Astrocyte (in vitro differentiated cells and primary cell): ENCODE measurements around the gene P2RY6. TPM values are rescaled to one million over a fixed set of nuclear protein-coding genes. Genes with fewer than 3 reads are reported as not detected.
A peak's percentile ranks its signal among the peaks of the same experiment; 100 is the strongest.

ENCODE experiments used
- DNase-seq: peaks from one replicate; pipeline ENCODE4 v3.0.0-alpha.2; 2010; ENCODE audit warnings: low read depth
- FAIRE-seq: peaks from 2 replicates; lab custom pipeline; 2011; peaks lifted over from hg19 to GRCh38; lab: Jason Lieb, UNC
- H2AFZ ChIP-seq: 2 replicates; pipeline ENCODE4 v1.6.0; 2012; ENCODE audit warnings: low read depth, low read length, inconsistent platforms
- H3K27ac ChIP-seq: 2 replicates; pipeline ENCODE4 v1.5.1; 2011; ENCODE audit warnings: low read depth, low read length, inconsistent platforms
- H3K27me3 ChIP-seq: 2 replicates; pipeline ENCODE4 v1.6.0; 2011; ENCODE audit warnings: low read length, inconsistent platforms; ENCODE audit not compliant: insufficient read depth
- H3K36me3 ChIP-seq: 2 replicates; pipeline ENCODE4 v1.5.1; 2011; ENCODE audit warnings: low read length, inconsistent platforms; ENCODE audit not compliant: insufficient read depth
- H3K4me1 ChIP-seq: 2 replicates; pipeline ENCODE4 v1.5.1; 2011; ENCODE audit warnings: low read length, inconsistent platforms; ENCODE audit not compliant: insufficient read depth
- H3K4me2 ChIP-seq: 2 replicates; pipeline ENCODE4 v1.6.0; 2012; ENCODE audit warnings: low read length, inconsistent platforms
- H3K4me3 ChIP-seq: 2 replicates; pipeline ENCODE4 v1.5.1; 2011; ENCODE audit warnings: low read depth, mild to moderate bottlenecking, low read length, inconsistent platforms; ENCODE audit not compliant: insufficient read depth
- H3K79me2 ChIP-seq: 2 replicates; pipeline ENCODE4 v1.6.0; 2012; ENCODE audit warnings: mild to moderate bottlenecking, low read length, inconsistent platforms; ENCODE audit not compliant: insufficient read depth
- H3K9ac ChIP-seq: 2 replicates; pipeline ENCODE4 v1.6.0; 2012; ENCODE audit warnings: mild to moderate bottlenecking, low read length, inconsistent platforms
- H3K9me3 ChIP-seq: 2 replicates; pipeline ENCODE4 v1.5.1; 2012; ENCODE audit warnings: low read depth, mild to moderate bottlenecking, low read length, inconsistent platforms; ENCODE audit not compliant: insufficient read depth
- H4K20me1 ChIP-seq: 2 replicates; pipeline ENCODE4 v1.6.0; 2012; ENCODE audit warnings: low read length, inconsistent platforms; ENCODE audit not compliant: insufficient read depth
- H3K27ac Mint-ChIP-seq: one replicate; pipeline ENCODE4 v1.8.0; 2021; ENCODE audit warnings: mild to moderate bottlenecking, mixed read lengths; ENCODE audit not compliant: unreplicated experiment
- H3K27me3 Mint-ChIP-seq: one replicate; pipeline ENCODE4 v1.8.0; 2021; ENCODE audit warnings: low read depth, mixed read lengths; ENCODE audit not compliant: unreplicated experiment
- H3K36me3 Mint-ChIP-seq: one replicate; pipeline ENCODE4 v1.8.0; 2021; ENCODE audit warnings: low read depth, mixed read lengths; ENCODE audit not compliant: unreplicated experiment
- H3K4me1 Mint-ChIP-seq: one replicate; pipeline ENCODE4 v1.8.0; 2021; ENCODE audit warnings: low read depth, mixed read lengths; ENCODE audit not compliant: unreplicated experiment
- H3K4me3 Mint-ChIP-seq: one replicate; pipeline ENCODE4 v1.8.0; 2021; ENCODE audit warnings: mild to moderate bottlenecking, moderate library complexity, mixed read lengths; ENCODE audit not compliant: unreplicated experiment
- H3K9me3 Mint-ChIP-seq: one replicate; pipeline ENCODE4 v1.8.0; 2021; ENCODE audit warnings: mild to moderate bottlenecking, mixed read lengths; ENCODE audit not compliant: unreplicated experiment
- CTCF ChIP-seq: IDR thresholded peaks from 2 replicates; pipeline ENCODE4 v1.5.1; 2011; ENCODE audit warnings: low read depth, mild to moderate bottlenecking, inconsistent platforms, low read length, moderate library complexity; ENCODE audit not compliant: insufficient read depth
- EZH2 ChIP-seq: IDR thresholded peaks from 2 replicates; pipeline ENCODE4 v1.6.1; 2012; ENCODE audit warnings: mild to moderate bottlenecking, low read length, inconsistent platforms; ENCODE audit not compliant: insufficient read depth
- total RNA-seq: library from RNA; stranded (reverse); gene quantifications from 2 replicates; pipeline ENCODE4 v1.2.1, GENCODE V29; 2021

P2RY6 gene
- total RNA-seq, 1 donor from 2014 or later = 0.75 TPM

GRCh38 chr11:73299751-73300150 is 27.6 kb downstream of the P2RY6 start:
- no peaks in the 10 kb centered on the region for H3K9me3 ChIP-seq
- H3K27ac Mint-ChIP-seq = no peak overlapping the region
- no peaks in the 10 kb centered on the region for H3K36me3 ChIP-seq
- H3K27me3 Mint-ChIP-seq = peaks cover 20% of the 10 kb centered on the region
- H3K4me3 ChIP-seq = no peak overlapping the region
- H3K79me2 ChIP-seq = no peaks in the 10 kb centered on the region
- no peak for DNase-seq
- H3K9me3 Mint-ChIP-seq = no peaks in the 10 kb centered on the region
- no peak overlapping the region for H3K4me3 Mint-ChIP-seq
- H3K4me2 ChIP-seq = no peak overlapping the region
- no peak for FAIRE-seq
- no peaks in the 10 kb centered on the region for H4K20me1 ChIP-seq
- H3K27me3 ChIP-seq = no peaks in the 10 kb centered on the region
- no peak overlapping the region for H3K27ac ChIP-seq
- TF ChIP-seq CTCF (no peak), EZH2 (no peak)
- H3K4me1 Mint-ChIP-seq = peaks cover 3% of the 10 kb centered on the region
- H3K36me3 Mint-ChIP-seq = no peaks in the 10 kb centered on the region
- H3K4me1 ChIP-seq = peaks cover 11% of the 10 kb centered on the region
- H2AFZ ChIP-seq = no peak overlapping the region
- no peak overlapping the region for H3K9ac ChIP-seq

- peak overlapping the region; percentile 79 for H3K4me3 Mint-ChIP-seq
- no peaks in the 10 kb centered on the region for H3K27me3 ChIP-seq
- H2AFZ ChIP-seq = no peak overlapping the region
- H3K9ac ChIP-seq = no peak overlapping the region
- H3K4me1 Mint-ChIP-seq = peaks cover 2% of the 10 kb centered on the region
- no peaks in the 10 kb centered on the region for H3K36me3 ChIP-seq
- DNase-seq (no peak), FAIRE-seq (no peak)
- H3K27ac ChIP-seq = no peak overlapping the region
- no peak overlapping the region for H3K4me3 ChIP-seq
- H3K27ac Mint-ChIP-seq = peak overlapping the region; percentile 77
- peaks cover 24% of the 10 kb centered on the region for H3K4me1 ChIP-seq
- H3K27me3 Mint-ChIP-seq = peaks cover 2% of the 10 kb centered on the region
- H3K4me2 ChIP-seq = peak overlapping the region; percentile 99
- no peaks in the 10 kb centered on the region for H3K9me3 ChIP-seq
- TF ChIP-seq CTCF = no peak
- TF ChIP-seq EZH2 = no peak
- H3K9me3 Mint-ChIP-seq = no peaks in the 10 kb centered on the region
- peaks cover 28% of the 10 kb centered on the region for H3K79me2 ChIP-seq
- peaks cover 19% of the 10 kb centered on the region for H4K20me1 ChIP-seq
- peaks cover 2% of the 10 kb centered on the region for H3K36me3 Mint-ChIP-seq
Measured at GRCh38 chr11:73306069-73306841, 34.1 kb downstream of the P2RY6 start.

- Histone ChIP-seq H3K27me3 (no peaks in the 10 kb centered on the region), H3K36me3 (no peaks in the 10 kb centered on the region), H3K4me2 (peak overlapping the region; percentile 99), H3K4me3 (peak overlapping the region; percentile 60), H3K4me1 (peaks cover 31% of the 10 kb centered on the region), H2AFZ (peak overlapping the region; percentile 80), H3K9ac (peak overlapping the region; percentile 66), H4K20me1 (peaks cover 26% of the 10 kb centered on the region), H3K79me2 (peaks cover 34% of the 10 kb centered on the region), H3K27ac (peak overlapping the region; percentile 25), H3K9me3 (no peaks in the 10 kb centered on the region)
- FAIRE-seq (no peak), DNase-seq (no peak)
- Mint-ChIP-seq H3K27ac (peak overlapping the region; percentile 77), H3K4me1 (peaks cover 4% of the 10 kb centered on the region), H3K36me3 (peaks cover 4% of the 10 kb centered on the region), H3K4me3 (peak overlapping the region; percentile 79), H3K27me3 (peaks cover 2% of the 10 kb centered on the region), H3K9me3 (no peaks in the 10 kb centered on the region)
- TF ChIP-seq EZH2 (no peak), CTCF (no peak)
Measured at GRCh38 chr11:73306977-73307322, 34.8 kb downstream of the P2RY6 start.
